Esophagus squamous epithelium (tissue), 4 donors: Measurements from ENCODE around the gene MEGF6.

Experiments
- CTCF ChIP-seq, 6 experiments: fragments of 450-650 bp in 4 of 6; fragments of 200-600 bp in 2 of 6; sonication (generic) in 2 of 6; IDR thresholded peaks; one replicate each; pipeline ENCODE4 v1.5.1; 2016 to 2019; ENCODE audit warnings: antibody characterized with exemption in 6 of 6, mild to moderate bottlenecking in 4 of 6, moderate library complexity in 4 of 6
- POLR2A ChIP-seq, 4 donors: fragments of 450-650 bp; IDR thresholded peaks; one replicate each; pipeline ENCODE4 v1.6.1; 2017; ENCODE audit warnings: antibody characterized with exemption in 4 of 4, mild to moderate bottlenecking in 4 of 4, moderate library complexity in 3 of 4

GRCh38 chr1:3463408-3463863, 147.9 kb downstream of the MEGF6 start:
- TF ChIP-seq CTCF (IDR thresholded peaks at IDR 0.05) (no peak), POLR2A (IDR thresholded peaks at IDR 0.05) (no peak)
